Neural progenitor cell (in vitro differentiated cells): ENCODE data around the gene TMEM128. TPM values are rescaled to one million over a fixed set of nuclear protein-coding genes. Genes with fewer than 3 reads are reported as not detected.
A peak's percentile ranks its signal among the peaks of the same experiment; 100 is the strongest.
"Not testable (repeated sequence)": the region's sequence is repeated elsewhere in the genome, so short reads cannot be mapped to it uniquely, and the experiment has no call there.

Source experiments
- DNase-seq: peaks from one replicate; pipeline ENCODE4 v3.0.0-alpha.2; 2016; ENCODE audit warnings: low spot score
- H2AFZ ChIP-seq: fragments of 200-600 bp; sonication (generic); replicated peaks from 2 replicates; pipeline ENCODE4 v1.6.1; 2016; ENCODE audit warnings: antibody characterized with exemption
- H3F3A ChIP-seq: fragments of 200-600 bp; sonication (generic); 2 replicates; pipeline ENCODE4 v1.6.1; 2016; ENCODE audit warnings: antibody characterized with exemption, low read depth
- H3K27ac ChIP-seq: fragments of 200-600 bp; sonication (generic); 2 replicates; pipeline ENCODE4 v1.5.1; 2016; ENCODE audit warnings: mild to moderate bottlenecking
- H3K27me3 ChIP-seq: fragments of 200-600 bp; sonication (generic); 2 replicates; pipeline ENCODE4 v1.6.1; 2016; ENCODE audit warnings: mild to moderate bottlenecking, moderate library complexity
- H3K36me3 ChIP-seq: fragments of 200-600 bp; sonication (generic); 2 replicates; pipeline ENCODE4 v1.5.1; 2016
- H3K4me1 ChIP-seq: fragments of 200-600 bp; sonication (generic); 2 replicates; pipeline ENCODE4 v1.6.1; 2016; ENCODE audit warnings: mixed run types
- H3K4me2 ChIP-seq: fragments of 200-600 bp; sonication (generic); 2 replicates; pipeline ENCODE4 v1.6.1; 2016
- H3K4me3 ChIP-seq: fragments of 200-600 bp; sonication (generic); 2 replicates; pipeline ENCODE4 v1.5.1; 2016
- H3K79me2 ChIP-seq: fragments of 200-600 bp; sonication (generic); 2 replicates; pipeline ENCODE4 v1.6.1; 2016; ENCODE audit warnings: low read depth
- H3K9ac ChIP-seq: fragments of 200-600 bp; sonication (generic); 2 replicates; pipeline ENCODE4 v1.6.1; 2016
- H3K9me3 ChIP-seq: fragments of 200-600 bp; sonication (generic); 2 replicates; pipeline ENCODE4 v1.5.1; 2016; ENCODE audit warnings: low read depth
- H4K20me1 ChIP-seq: fragments of 200-600 bp; sonication (generic); 2 replicates; pipeline ENCODE4 v1.6.1; 2016; ENCODE audit warnings: low read depth
- H3K27ac Mint-ChIP-seq: 3 replicates; pipeline ENCODE4 v1.8.0; 2021; ENCODE audit warnings: mixed read lengths
- H3K27me3 Mint-ChIP-seq: 2 replicates; pipeline ENCODE4 v1.8.0; 2022; ENCODE audit warnings: low read depth, mild to moderate bottlenecking, inconsistent platforms, moderate library complexity, mixed read lengths; ENCODE audit not compliant: insufficient read depth
- H3K36me3 Mint-ChIP-seq: 3 replicates; pipeline ENCODE4 v1.8.0; 2021; ENCODE audit warnings: mixed read lengths
- H3K4me1 Mint-ChIP-seq: 3 replicates; pipeline ENCODE4 v1.8.0; 2021; ENCODE audit warnings: mixed read lengths
- H3K4me3 Mint-ChIP-seq: 3 replicates; pipeline ENCODE4 v1.8.0; 2021; ENCODE audit warnings: mild to moderate bottlenecking, moderate library complexity, mixed read lengths
- H3K9me3 Mint-ChIP-seq: 3 replicates; pipeline ENCODE4 v1.8.0; 2020; ENCODE audit warnings: mixed read lengths
- EZH2 ChIP-seq: fragments of 200-600 bp; sonication (generic); IDR thresholded peaks from 2 replicates; pipeline ENCODE4 v1.6.1; 2017; ENCODE audit warnings: antibody characterized with exemption, mild to moderate bottlenecking, moderate library complexity
- EZH2phosphoT487 ChIP-seq: fragments of 200-600 bp; sonication (generic); IDR thresholded peaks from 2 replicates; pipeline ENCODE4 v1.6.1; 2017; ENCODE audit warnings: antibody characterized with exemption
- total RNA-seq: library from RNA; depleted of rRNA; stranded (reverse); fragments of >200 nt; gene quantifications from 2 replicates; pipeline ENCODE4 v1.2.3, GENCODE V29; 2015; ENCODE audit warnings: low replicate concordance
- TF ChIP-seq, protein P1 (sequence below): fragments of 200-600 bp; sonication (generic); IDR thresholded peaks from 2 replicates; pipeline ENCODE4 v1.5.1; 2017; ENCODE audit warnings: antibody characterized with exemption, mild to moderate bottlenecking

Gene TMEM128
- total RNA-seq, 1 donor from 2014 or later: 89.3 TPM

DNA sequence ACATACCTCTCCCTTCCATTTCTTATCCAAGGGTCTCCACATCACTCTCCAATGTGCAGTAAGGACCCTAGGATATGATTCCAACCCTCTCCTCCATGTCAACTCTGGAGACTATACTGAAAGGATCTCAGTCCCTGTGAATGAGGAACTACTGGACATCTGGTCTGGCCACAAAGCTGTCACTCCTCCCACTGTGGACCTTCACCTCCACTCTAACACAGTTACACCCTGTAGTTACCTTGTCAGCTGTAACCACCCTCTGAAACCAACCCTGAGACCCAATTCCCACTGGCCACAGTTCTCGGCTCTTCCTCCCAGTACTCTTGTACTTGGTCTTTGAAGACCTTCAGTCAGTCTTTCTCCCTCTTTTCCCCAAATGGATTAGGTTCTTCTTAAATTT lies 2.9 kb downstream of the TMEM128 start:
- H3K9me3 ChIP-seq: no peaks in the 10 kb centered on the region
- H3K4me1 ChIP-seq: peaks cover 10% of the 10 kb centered on the region
- H3K4me2 ChIP-seq: no peak overlapping the region
- H3K79me2 ChIP-seq: peaks cover 20% of the 10 kb centered on the region
- H2AFZ ChIP-seq: no peak overlapping the region
- Mint-ChIP-seq H3K9me3 (no peaks in the 10 kb centered on the region), H3K4me3 (no peak overlapping the region), H3K27ac (no peak overlapping the region), H3K27me3 (peaks cover 4% of the 10 kb centered on the region), H3K36me3 (peaks cover 18% of the 10 kb centered on the region), H3K4me1 (peaks cover 15% of the 10 kb centered on the region)
- no peaks in the 10 kb centered on the region for H3K27me3 ChIP-seq
- peaks cover 10% of the 10 kb centered on the region for H3K36me3 ChIP-seq
- no peak overlapping the region for H3K4me3 ChIP-seq
- TF ChIP-seq, protein P1, sequence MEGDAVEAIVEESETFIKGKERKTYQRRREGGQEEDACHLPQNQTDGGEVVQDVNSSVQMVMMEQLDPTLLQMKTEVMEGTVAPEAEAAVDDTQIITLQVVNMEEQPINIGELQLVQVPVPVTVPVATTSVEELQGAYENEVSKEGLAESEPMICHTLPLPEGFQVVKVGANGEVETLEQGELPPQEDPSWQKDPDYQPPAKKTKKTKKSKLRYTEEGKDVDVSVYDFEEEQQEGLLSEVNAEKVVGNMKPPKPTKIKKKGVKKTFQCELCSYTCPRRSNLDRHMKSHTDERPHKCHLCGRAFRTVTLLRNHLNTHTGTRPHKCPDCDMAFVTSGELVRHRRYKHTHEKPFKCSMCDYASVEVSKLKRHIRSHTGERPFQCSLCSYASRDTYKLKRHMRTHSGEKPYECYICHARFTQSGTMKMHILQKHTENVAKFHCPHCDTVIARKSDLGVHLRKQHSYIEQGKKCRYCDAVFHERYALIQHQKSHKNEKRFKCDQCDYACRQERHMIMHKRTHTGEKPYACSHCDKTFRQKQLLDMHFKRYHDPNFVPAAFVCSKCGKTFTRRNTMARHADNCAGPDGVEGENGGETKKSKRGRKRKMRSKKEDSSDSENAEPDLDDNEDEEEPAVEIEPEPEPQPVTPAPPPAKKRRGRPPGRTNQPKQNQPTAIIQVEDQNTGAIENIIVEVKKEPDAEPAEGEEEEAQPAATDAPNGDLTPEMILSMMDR: no peak
- TF ChIP-seq EZH2phosphoT487 (no peak), EZH2 (no peak)
- no peak overlapping the region for H3K27ac ChIP-seq
- no peak overlapping the region for H3K9ac ChIP-seq
- peaks cover 7% of the 10 kb centered on the region for H3F3A ChIP-seq
- DNase-seq: no peak
- no peaks in the 10 kb centered on the region for H4K20me1 ChIP-seq

DNA sequence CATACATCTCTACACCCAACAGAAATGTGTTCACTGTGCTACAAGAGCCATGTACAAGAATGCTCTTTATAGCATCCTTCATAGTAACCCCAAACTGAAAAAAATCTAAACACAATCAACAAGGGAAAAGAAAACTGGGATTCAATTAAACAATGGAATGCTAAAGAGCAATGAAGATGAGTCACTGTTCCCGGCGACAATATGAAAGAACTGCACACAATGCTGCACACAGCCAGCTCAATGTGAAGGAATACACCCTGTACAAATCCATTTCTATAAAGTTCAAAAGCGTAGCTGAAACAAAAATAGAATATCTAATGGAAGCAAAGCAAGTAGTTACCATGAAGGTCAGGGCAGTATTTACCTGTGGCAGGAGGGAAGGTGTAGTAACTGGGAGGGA lies 8.5 kb downstream of the TMEM128 start:
- H3K9me3 ChIP-seq, H3K27me3 Mint-ChIP-seq, H3K27ac Mint-ChIP-seq, H2AFZ ChIP-seq, H3K4me1 Mint-ChIP-seq, H3K4me3 Mint-ChIP-seq, H3K9ac ChIP-seq, H3K27ac ChIP-seq, H3K9me3 Mint-ChIP-seq, H3K36me3 ChIP-seq, H4K20me1 ChIP-seq, H3F3A ChIP-seq, H3K79me2 ChIP-seq, H3K27me3 ChIP-seq, H3K4me3 ChIP-seq, H3K4me2 ChIP-seq, DNase-seq, H3K4me1 ChIP-seq: not testable (repeated sequence)
- peaks cover 19% of the 10 kb centered on the region for H3K36me3 Mint-ChIP-seq

DNA sequence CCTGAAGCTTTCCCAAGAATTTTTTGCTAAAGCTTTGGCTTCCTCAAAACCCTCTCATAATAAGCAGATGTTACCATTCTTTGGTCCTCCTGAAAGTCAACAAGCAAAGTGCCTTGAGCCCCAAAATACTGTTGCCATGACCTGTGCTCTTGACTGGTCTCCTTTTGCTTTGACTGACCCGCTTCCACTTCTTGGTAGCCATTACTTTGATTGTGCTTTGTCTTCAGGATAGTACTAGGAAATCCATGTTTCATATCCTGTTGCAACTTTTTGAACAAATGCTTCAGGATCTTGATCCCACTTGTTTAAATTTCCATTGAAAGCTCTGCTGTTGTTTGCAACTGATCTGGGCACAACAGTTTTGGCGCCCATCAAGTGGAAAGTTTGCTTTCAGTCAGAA lies 14.4 kb downstream of the TMEM128 start:
- no peaks in the 10 kb centered on the region for H3K79me2 ChIP-seq
- no peak for TF ChIP-seq EZH2
- TF ChIP-seq, protein P1: no peak
- TF ChIP-seq EZH2phosphoT487: no peak
- no peak overlapping the region for H3K27ac Mint-ChIP-seq
- no peak overlapping the region for H3K27ac ChIP-seq
- H3K4me2 ChIP-seq: no peak overlapping the region
- H3K27me3 ChIP-seq: peaks cover 24% of the 10 kb centered on the region
- no peak for DNase-seq
- peaks cover 14% of the 10 kb centered on the region for H3K27me3 Mint-ChIP-seq
- H3K4me1 ChIP-seq: no peaks in the 10 kb centered on the region
- no peak overlapping the region for H3K4me3 ChIP-seq
- no peak overlapping the region for H3K4me3 Mint-ChIP-seq
- no peak overlapping the region for H2AFZ ChIP-seq
- H3K36me3 ChIP-seq: no peaks in the 10 kb centered on the region
- peaks cover 7% of the 10 kb centered on the region for H3K36me3 Mint-ChIP-seq
- no peaks in the 10 kb centered on the region for H4K20me1 ChIP-seq
- no peak overlapping the region for H3K9ac ChIP-seq
- H3K9me3 Mint-ChIP-seq: peaks cover 9% of the 10 kb centered on the region
- H3K4me1 Mint-ChIP-seq: no peaks in the 10 kb centered on the region
- H3F3A ChIP-seq: no peaks in the 10 kb centered on the region
- no peaks in the 10 kb centered on the region for H3K9me3 ChIP-seq

DNA sequence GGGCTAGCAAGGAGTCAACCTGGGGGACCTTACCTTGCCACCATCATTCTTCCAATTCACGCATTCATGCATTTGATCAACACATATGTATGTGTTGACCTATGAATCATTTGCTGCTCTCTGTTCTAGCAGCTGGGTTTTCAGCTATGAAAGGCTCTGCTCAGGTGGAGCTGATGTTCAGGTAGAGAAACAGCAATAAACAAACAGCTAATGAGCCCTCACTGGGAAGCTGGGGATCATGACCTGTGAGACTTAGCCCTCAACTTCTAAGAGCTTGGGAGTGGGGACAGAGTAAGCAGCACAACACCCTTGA lies 19.7 kb downstream of the TMEM128 start:
- Histone ChIP-seq H3K9ac (no peak overlapping the region), H4K20me1 (no peaks in the 10 kb centered on the region), H3K27me3 (peaks cover 77% of the 10 kb centered on the region), H2AFZ (no peak overlapping the region), H3K9me3 (no peaks in the 10 kb centered on the region), H3F3A (no peaks in the 10 kb centered on the region), H3K4me2 (no peak overlapping the region), H3K36me3 (no peaks in the 10 kb centered on the region), H3K4me1 (no peaks in the 10 kb centered on the region), H3K4me3 (no peak overlapping the region), H3K27ac (no peak overlapping the region), H3K79me2 (no peaks in the 10 kb centered on the region)
- Mint-ChIP-seq H3K4me1 (peaks cover 13% of the 10 kb centered on the region), H3K27me3 (peaks cover 54% of the 10 kb centered on the region), H3K4me3 (peak overlapping the region; percentile 62), H3K27ac (no peak overlapping the region), H3K36me3 (no peaks in the 10 kb centered on the region), H3K9me3 (peaks cover 16% of the 10 kb centered on the region)
- DNase-seq: no peak
- TF ChIP-seq, protein P1: no peak
- TF ChIP-seq EZH2: no peak
- no peak for TF ChIP-seq EZH2phosphoT487
